NCI-H2196 (cell line): ENCODE data around the gene FCHO1.

Experiments used
- DNase-seq: peaks from one replicate; lab custom pipeline; 2025; ENCODE audit not compliant: unreplicated experiment; lab: John Stamatoyannopoulos, UW

Gene FCHO1

DNA sequence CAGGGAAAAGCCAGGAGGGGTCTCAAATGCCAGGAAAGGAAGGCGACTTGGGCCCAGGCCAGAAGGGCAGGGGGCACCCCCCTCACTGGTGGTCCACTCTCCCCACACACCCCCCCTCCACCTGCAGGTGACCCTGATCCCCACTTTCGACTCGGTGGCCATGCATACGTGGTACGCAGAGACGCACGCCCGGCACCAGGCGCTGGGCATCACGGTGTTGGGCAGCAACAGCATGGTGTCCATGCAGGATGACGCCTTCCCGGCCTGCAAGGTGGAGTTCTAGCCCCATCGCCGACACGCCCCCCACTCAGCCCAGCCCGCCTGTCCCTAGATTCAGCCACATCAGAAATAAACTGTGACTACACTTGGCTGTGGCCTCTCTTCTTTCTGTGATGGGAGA lies 17.1 kb upstream of the FCHO1 start:
- no peak for DNase-seq

DNA sequence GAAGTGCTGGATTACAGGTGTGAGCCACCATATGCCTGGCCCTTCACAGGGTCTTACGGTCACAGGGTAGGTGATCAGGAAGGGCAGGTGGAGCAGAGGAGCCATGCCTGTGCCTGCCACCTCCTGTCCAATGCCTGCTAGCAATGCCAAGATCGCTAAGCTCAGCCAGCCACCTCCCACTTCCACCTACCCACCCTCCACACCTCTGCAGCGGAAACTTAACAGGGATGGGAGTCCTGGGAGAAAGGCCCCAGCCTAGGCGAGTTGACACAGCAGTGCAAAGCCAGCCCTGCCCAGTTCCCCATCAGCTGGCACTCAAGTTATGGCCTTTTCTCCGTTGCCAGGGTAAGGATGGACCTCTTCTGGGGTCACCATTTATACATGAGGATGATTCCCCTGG lies 15.9 kb upstream of the FCHO1 start:
- no peak for DNase-seq

DNA sequence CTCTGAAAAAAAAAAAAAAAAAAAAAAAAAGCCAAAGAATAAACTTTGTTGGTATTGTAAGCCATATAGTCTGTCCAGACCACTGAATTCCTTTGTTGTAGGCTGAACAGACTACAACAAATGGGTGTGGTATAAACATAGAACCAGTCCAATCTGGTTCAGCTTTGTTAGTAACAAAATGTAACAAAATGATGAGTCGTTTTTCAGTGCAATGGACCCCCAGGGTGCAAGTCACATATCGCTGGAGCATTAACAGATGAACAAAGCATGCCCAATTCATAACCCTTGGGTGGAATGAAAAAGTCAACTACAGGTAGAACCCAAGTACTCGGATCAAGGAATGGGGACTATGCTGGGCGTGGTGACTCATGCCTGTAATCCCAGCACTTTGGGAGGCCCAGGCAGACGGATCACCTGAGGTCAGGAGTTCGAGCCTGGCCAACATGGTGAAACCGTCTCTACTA lies 13.6 kb upstream of the FCHO1 start:
- DNase-seq: no peak

DNA sequence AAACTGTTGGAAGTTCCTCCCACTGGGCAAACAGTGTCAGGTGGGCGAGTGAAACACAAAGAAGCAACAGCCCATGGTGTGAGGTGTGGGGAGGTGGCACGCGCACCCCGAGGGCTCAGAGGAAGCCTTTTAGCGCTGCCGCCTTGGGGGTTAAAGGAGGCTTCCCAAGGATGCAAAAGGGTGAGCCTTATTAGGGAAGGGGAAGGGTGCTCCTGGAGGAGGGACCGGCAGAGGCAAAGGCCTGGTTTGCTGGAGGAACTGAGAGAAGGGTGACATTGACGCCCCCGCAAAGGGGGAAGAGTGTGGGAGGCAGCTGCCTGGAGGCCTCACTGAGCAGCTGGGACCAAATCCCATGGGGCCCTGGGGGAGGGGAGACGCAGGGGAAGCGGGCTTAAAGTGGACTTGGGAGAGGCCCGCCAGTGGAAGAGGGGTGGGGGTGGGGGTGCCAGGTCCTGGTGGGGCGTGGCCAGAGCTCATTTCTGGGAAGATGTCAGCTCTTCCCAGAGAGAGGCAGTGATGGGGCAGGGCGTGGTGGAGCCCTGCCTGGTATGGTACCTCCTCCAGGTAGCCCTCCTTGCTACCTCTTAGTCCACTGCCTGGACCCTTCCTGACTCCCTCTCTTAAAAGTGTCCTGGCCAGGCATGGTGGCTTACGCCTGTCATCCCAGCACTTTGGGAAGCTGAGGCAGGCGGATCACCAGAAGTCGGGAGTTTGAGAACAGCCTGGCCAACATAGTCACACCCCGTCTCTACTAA lies 12.0 kb upstream of the FCHO1 start:
- no peak for DNase-seq

DNA sequence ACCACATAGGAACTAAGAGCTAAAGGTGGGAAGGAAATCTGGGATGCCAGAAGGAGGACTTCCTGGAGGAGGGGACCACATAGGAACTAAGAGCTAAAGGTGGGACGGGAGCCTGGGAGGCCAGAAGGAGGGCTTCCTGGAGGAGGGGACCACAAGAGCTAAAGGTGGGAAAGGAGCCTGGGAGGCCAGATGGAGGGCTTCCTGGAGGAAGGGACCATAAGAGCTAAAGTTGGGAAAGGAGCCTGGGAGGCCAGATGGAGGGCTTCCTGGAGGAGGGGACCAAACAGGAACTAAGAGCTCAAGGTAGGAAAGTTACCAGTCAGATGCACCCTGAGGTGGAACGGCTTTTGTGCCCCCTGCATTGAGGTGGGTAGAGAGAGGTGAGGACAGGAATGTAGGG lies 9.8 kb upstream of the FCHO1 start:
- DNase-seq: no peak

DNA sequence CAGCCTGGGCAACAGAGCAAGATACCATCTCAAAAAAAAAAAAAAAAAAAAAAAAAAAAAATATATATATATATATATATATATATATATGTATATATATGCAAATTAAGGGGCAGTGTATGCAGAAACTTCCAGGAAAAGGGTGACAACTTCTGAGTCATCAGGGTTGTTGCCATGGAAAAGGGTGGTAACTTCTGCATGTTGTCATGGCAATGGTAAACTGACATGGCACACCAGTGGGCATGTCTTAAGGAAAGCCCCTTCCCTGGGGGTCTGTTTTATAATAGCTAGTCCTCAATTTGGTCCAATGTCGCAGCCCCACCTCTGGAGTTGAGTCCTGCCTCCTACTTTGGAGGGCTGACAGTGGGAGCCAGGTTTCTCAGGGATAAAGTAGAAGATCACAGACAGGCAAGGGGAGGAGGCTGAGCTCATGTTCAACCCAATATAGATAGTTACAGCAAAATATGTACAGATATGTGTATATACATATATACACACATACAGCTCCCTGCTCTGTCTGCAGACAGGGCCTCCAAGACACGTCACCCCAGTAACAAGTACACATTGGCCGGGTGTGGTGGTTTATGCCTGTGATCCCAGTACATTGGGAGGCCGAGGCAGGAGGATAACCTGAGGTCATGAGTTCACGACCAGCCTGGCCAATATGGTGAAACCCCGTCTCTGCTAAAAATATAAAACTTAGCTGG lies 7.2 kb upstream of the FCHO1 start:
- no peak for DNase-seq

DNA sequence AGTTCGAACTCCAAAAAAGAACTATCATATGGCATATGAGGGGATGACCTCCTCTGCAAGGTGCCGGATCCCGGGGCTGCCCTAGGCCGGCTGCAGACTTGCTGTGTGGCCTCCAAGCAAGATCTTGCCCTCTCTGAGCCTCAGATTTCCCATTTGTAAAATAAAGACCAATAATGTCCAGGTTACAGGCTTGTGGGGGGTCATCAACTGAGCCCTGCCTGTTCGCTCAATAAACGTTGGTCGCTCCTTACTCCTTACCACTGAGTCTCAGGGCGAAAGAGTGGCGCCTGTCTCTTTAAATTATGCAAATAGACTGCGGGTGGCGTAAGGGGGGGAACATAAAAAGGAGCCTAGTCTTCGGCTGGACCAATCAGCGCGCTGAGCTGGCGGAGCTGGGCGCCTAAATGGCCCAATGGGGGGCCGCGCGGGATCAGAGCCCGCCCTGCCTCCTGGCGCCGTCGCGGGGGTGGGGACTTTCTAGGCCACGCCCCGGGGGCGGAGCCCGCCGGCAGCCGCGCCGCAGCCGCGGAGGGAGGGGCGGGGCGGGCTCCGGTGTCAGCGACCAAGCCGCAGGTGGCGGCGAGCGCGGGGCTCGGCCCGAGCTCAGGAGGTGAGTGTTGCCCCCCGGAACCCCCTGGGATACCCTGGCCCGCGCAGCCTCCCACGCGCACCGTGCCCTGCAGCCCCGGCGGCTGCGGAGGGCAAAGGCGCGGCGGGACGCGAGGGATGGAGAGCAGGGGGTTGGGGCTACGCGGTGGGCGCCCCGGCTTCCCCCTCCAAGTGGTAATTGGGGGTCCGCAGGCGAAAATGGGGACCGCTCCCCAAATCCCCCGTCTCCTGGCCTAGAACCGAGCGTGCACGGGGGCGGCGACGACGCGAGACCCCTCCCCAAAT lies 3.8 kb upstream of the FCHO1 start:
- peak; percentile 95 for DNase-seq

DNA sequence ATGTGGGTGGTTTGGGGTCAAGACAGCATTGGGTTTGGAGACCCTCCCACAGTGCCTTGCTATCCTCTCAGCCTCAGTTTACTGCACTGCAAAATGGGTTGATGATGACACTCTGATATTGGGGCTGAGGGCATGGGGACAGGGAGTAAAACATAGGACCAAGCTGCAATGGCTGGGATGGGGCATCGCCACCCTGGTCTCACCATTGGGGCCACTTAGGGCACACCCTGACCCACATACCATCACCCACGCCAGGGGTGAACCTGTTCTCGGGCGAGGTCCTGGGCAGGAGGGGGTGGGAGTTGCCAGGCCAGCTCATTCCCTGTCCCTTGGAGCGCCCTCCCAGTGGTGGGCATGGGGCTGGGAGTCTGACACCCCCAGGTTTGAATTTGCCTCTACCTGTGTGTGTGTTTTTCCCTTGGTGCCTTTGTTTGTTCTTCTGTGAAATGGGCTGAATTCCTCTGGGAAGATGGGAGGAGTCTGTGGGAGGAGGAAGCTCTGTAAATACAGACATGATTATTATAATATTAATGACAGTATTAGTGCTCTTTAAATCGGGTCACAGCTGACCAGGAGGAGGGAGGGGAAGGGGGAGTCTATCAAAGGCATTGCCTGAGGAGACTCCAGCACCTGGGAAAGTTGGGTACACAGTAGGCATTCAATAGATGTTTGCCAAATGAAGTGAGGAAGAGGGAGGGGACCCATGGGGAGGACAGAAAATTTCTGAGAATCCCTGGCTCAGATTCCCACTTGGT lies 2.2 kb upstream of the FCHO1 start:
- no peak for DNase-seq

DNA sequence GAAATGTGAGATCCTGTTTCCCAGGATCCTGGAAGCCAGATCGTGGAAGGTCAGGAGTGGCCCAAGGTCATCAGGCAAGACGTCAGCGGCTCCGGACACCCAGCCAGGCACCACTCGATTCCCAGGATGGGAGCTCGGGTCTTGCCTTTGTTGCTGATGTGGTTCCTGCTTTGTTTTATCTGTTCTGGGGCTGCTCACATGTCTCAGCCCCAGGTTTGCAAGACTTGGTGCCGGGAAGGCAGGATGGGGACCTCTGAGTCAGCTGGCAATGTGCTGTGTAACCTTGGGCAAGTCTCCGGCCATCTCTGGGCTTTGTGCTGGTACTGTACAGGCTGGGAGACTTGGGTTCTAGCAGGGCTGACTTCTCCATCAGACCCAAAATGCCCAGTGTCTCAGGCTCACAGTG lies 1.4 kb upstream of the FCHO1 start:
- DNase-seq: no peak

DNA sequence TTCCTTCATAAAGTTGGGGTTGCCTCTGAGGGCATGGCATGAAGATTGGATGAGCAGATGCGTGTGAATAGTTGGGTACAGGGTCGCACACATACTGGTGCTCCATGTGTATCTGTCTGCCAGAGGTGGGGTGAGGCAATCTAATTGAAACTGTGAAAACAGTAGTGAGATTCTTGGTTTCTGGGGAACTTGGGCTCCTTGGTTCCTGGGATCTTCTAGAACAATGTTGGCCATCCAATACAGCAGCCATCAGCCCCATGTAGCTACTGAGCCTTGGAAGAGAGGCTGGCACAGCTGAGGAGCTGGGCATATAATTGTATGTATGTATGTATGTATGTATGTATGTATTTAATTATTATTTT lies 616 bp downstream of the FCHO1 start:
- DNase-seq: no peak

DNA sequence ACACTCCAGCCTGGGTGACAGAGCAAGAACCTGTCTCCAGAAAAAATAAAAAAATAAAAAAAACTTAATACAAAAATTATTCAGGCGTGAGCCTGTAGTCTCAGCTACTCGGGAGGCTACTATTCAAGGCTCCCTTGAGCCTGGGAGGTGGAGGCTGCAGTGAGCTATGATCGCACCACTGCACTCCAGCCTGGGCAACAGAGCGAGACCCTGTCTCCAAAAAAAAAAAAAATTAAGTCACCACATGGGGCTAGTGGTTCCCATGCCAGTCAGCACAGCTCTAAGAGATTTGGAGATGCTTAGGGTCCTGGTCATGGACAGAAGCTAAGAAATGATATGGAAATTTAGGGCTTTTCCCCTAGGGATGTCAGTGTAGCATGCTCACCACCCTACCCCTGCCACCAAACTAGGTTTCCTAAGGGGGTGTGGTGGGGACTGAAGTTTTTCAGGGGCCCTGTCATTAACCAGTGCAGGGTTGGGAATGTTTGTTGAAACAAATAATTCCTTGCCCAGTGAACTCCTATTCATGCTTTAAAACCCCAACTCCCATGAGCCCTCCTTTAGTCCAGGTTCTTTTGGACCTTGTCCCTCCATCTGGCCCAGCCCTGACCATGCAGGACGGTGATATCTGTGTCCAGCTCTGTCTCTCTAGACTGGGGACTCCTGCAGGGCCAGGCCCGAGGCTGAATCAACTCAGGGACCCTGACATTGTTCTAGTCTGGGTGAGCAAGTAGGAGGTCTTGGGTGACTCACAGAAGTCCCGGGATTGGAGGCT lies 1.8 kb downstream of the FCHO1 start:
- no peak for DNase-seq

DNA sequence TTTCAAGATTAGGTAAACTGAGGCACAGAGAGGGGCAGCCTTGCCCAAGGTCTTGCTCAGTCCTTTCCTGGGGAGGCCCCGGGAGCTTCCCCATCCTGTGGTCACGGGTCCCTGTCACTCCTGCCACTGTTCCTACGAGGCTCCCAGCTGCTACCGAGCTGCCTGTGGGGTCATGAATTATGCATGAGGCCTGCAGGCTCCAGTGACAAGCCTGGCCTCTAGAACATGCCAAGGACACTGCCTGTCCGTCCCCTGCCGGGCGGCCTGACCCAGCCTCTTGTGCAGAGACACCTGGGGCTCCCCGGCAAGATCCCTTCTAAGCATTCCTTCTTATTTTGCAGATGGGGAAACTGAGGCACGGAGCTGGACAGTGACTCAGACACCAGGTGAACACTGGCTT lies 2.7 kb downstream of the FCHO1 start:
- DNase-seq: no peak

DNA sequence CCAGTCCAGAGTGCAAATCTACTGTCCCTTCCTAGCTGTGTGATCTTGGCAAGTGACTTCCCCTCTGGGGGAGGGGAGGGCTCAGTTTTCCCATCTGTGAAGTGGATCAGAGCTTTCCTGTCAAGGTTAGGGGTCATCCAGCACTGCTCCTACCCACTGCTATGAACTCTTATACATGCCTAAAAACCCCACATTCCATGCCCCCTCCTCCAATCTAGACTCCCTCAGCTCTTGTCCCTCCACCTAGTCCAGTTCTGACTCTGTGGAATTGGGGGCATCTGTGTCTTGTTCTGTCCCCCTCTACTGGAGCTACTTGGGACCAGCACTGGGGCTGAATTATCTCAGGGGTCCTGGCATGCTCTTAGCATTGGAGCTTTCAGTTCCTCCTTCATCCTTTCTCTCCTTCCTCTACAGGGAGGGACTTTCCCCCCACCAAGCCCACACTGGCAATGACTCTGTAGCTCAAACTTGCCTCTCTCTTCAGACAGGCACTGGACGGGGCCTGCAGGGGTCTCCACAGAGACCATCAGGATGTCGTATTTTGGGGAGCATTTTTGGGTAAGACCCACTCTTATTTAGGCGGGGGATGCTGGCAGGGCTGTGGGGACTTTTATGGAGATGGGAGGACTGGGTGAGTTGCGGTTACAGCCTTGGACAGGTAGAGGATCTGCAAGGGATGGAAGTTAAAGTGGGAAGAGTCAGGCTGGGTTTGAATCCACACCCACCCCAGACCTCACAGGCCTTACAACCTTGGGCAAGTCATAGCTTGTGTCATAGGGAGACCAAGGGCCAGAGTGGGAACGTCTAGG lies 3.6 kb downstream of the FCHO1 start:
- DNase-seq: no peak

DNA sequence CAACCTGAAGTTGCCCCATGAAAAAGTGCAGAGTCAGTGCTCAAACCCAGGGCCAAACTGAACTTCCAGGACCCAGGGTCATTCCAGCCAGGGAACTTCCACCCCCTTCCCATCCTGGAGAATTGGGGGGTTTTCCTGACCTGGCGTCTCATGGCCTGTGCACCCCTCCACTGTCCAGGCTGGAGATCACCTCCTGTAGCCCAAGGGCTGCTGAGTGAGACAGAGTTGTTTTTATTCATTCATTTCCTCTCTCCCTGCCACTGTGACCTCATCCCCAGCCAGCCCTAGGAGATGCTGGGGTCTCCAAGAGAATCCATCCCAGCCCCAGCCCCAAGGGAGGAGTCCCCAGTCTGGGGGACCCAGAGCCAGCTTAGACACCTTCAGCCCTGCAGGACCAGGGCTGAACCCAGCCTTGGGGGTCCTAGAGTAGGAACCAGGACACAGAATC lies 4.2 kb downstream of the FCHO1 start:
- no peak for DNase-seq

DNA sequence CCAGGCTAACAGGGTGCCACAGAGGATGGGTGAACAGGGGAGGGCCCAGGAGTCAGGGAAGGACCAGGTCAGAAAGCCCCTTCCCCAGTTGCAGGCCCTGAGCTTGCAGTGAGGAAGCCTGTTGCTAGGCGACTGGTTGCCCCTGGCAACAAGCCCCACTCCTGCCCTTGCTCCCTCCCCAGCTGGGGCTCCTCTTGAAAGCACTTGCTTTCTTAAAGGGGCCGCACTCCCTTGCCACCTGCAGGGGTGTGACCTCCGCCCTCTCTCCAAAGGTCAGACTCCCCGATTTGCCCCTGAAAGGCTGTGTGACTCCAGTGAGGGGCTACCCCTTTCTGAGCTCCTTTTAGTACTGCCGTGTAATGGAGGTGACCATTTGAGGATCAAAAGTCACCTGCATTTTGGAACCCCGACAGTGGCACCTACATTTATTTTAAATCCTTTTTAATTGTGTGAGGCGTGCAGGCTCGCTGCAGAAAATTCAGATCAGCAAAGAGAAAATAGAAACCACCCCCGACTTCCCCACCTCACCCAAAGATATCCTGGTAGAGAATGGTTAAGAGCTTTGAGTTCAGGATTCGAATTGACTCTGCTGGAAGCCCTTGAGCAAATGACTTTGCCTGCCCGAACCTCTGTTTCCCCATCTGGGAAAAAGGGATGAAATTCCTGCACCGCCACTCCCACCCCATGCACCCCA lies 4.8 kb downstream of the FCHO1 start:
- peak; percentile 75 for DNase-seq

DNA sequence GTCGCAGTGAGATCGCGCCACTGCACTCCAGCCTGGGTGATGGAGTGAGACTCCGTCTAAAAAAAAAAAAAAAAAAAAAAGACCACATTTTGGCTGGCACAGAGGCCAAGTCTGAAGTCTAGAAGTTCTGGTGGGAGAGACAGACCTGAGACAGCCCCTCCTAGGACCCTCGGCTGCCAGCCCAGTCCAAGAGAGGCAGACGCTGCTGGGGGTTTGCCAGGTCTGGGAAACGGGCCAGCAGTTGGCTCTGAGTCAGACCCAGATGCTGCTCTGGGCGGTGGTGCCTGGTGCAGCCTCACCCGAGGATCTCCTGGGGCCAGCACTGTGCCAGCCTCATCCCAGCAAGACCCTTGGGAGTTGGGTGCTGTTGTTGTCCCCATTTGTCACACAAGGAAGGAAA lies 5.8 kb downstream of the FCHO1 start:
- peak; percentile 69 for DNase-seq

DNA sequence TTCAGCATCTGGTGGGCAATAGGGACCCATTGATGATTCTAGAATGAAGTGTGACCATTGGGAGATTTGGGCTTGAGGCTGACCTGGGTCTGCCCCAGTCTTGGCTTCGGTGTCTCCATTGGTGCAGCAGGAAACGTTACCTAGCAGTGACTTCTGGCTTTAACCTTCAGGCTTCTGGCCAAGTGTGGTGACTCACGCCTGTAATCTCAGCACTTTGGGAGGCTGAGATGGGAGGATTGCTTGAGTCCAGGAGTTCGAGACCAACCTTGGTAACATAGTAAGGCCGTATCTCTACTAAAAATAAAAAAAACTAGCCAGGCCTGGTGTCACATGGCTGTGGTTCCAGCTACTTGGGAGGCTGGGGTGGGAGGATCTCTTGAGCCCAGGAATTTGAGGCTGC lies 7.2 kb downstream of the FCHO1 start:
- DNase-seq: no peak

DNA sequence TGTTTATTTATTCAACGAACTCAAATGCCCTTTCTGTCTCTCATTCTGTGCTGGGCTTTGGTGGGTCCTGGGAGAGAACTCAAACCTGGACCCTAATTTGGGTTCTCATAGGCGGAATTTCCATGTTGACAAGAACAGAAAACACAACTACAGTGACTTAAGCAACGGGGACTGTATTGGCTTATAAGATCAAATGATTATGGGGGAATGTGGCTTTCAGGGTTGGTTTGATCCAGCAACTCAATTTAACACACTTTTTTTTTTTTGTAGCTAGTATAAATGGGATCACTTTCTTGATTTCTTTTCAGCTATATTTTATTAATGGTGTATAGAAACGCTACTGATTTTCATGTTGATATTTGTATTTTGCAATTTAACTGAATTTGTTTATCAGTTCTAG lies 9.9 kb downstream of the FCHO1 start:
- no peak for DNase-seq
